Activated naive CD4-positive, alpha-beta T cell treated with Interleukin-2 at 50 U/mL for 16 hours (primary cell): Measurements from ENCODE around the gene RAP1GAP2.

Experiments used
- DNase-seq: peaks from one replicate; pipeline ENCODE4 v3.0.0-alpha.2; 2020

Gene RAP1GAP2

GRCh38 chr17:3004150-3004801 lies 208.0 kb downstream of the RAP1GAP2 start:
- peak; percentile 46 for DNase-seq

DNA sequence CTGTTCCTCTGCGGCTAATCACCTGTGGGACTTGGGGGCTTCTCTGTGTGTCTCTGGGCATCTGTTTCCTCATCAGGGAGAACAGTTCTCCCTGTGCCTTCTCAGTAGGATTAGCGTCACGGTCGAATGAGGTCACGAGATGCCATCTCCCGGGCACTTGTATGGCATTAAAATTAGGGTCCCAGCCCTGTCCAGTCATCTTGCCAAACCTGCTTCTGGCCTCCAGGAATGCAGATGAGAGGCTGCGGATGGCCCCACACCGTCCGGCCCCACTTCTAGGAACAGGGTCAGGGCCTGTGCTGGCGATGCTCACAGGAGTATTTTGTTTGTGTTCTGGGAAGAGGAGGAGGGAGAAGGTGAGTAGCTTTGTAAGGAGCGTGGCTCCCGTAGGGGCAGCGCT lies 208.7 kb downstream of the RAP1GAP2 start:
- DNase-seq, result no peak

GRCh38 chr17:3005696-3006095 lies 209.5 kb downstream of the RAP1GAP2 start:
- DNase-seq, result no peak

GRCh38 chr17:3006801-3007200 lies 210.6 kb downstream of the RAP1GAP2 start:
- DNase-seq, result no peak

DNA sequence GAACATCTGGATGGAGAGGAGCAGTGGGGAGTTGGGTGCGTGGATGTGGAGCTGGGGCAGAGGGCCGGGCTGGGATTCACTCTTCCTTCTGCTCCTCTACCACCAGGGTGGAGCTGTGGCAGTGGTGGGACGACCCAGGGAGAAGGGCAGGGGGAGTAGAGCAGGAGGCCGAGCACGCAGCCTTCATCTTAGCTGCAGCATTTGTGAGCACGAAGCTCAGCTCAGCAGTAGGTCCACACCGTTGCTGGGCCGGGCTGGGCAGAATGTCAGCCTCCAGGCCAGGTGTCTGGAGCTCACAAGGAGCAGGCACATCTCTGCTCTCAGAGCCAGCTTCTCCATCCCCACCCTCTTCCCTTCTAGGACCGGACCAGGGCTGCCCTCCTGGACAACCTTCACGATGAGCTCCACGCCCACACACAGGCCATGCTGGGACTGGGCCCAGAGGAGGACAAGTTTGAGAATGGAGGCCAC lies 211.4 kb downstream of the RAP1GAP2 start:
- no peak for DNase-seq

DNA sequence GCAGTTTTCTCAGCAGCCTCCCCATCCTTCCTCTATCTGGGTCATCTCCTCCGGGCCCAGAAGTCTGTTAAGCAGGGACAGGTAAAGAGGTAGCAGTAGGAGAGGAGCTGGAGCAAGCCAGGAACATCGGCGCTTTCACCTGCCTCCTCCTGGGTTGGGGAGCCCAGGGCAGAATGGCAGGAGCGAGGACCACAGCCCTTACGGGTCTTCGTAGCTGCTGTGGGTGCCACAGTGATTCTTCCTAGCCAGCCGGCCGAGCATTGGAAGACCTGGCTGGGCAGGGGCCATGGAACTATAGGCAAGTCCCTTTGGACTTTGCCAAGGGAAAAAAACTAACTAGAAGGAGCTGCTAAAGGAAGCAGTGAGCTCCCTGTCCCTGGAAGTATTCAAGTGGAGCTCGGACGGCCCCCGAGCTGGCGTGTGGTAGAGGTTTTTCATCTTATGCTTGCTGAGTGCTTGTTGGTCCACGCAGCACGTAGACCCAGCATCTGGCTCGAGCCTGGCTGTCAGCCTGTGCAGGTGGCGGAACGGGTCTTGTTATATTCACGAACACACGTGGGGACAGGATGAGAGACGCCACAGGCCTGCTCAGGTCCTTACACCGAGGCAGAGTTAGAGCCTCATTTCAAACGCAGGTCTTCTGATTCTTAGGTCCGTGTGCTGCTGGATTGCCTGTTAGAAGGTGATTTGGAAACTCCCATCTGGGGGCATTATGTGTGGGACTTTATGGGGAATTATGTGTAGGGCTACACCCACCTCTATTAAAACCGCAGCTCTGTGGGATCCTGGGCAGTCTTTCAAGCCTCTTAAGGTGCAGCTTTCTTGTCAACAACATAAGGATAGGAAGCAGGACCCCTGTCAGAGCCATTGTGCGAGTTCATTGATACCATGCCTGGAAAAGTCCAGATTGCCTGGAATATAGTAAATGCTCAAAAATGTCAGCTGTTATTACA lies 212.4 kb downstream of the RAP1GAP2 start:
- no peak for DNase-seq

DNA sequence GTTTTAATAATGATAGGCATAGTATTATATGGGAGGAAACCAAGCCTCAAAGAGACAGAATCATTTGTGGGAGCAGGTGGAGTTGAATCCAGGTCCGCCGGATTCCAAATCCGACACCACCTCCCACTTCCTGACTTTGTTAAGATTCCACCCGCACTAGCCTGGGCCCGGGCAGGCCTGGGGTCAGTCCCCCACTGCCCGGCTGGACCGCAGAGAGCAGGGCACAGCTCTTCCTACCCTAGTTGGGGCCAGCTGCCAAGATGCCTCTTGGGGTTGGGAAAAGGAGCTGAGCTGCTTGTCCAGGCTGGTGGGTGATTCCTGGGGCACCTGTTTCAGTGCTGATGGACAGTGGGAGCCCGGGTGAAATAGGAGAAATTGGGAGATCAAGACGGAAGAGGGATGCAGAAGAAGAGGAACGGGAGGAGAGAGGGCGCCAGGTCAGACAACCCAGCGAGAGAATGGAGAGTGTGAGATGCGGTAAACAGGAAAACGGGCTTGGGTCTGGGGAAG lies 213.2 kb downstream of the RAP1GAP2 start:
- no peak for DNase-seq

- no peak for DNase-seq
Measured at GRCh38 chr17:3011891-3012290, 215.7 kb downstream of the RAP1GAP2 start.

GRCh38 chr17:3012926-3013581 lies 216.8 kb downstream of the RAP1GAP2 start:
- DNase-seq, result peak; percentile 54

- DNase-seq, result no peak
Measured at GRCh38 chr17:3015890-3016289, 219.7 kb downstream of the RAP1GAP2 start.

DNA sequence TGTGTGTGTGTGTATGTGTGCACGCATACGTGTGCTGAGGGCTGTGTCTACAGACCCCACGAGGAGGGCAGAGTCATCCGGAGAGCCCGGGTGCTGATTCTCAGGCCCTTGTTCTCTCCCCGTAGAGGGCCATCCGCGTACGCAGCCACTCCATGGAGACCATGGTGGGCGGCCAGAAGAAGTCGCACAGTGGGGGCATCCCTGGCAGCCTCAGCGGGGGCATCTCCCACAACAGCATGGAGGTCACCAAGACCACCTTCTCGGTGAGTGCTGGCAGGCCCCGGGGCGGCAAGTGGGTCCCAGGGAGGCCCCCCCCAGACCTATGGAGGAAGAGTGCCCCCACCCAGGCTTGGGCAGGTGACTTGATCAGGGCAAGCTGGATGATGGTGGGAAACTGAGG lies 221.7 kb downstream of the RAP1GAP2 start:
- no peak for DNase-seq

- DNase-seq, result no peak
Measured at GRCh38 chr17:3019761-3020160, 223.5 kb downstream of the RAP1GAP2 start.

DNA sequence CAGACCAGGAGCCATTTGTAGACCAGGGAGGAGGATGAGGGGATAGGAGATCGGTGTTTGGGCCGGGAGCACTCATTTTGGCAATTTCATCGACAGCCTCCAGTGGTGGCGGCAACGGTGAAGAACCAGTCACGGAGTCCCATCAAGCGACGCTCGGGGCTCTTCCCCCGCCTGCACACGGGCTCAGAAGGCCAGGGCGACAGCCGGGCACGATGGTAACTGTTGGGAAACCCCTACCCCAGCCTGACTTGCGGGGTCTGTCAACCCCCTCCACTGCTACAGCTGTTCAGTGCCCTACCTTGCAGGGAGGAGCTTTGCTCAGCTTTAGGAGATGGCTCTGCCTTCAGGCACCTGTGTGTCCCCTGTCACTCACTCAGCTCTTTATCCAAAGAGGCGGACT lies 224.1 kb downstream of the RAP1GAP2 start:
- no peak for DNase-seq

GRCh38 chr17:3022197-3022596 lies 226.0 kb downstream of the RAP1GAP2 start:
- no peak for DNase-seq

- no peak for DNase-seq
Measured at GRCh38 chr17:3024346-3024745, 228.1 kb downstream of the RAP1GAP2 start.

- DNase-seq, result no peak
Measured at GRCh38 chr17:3025421-3026124, 229.3 kb downstream of the RAP1GAP2 start.

GRCh38 chr17:3026125-3026855 lies 230.1 kb downstream of the RAP1GAP2 start:
- no peak for DNase-seq

GRCh38 chr17:3026856-3027751 lies 230.9 kb downstream of the RAP1GAP2 start:
- no peak for DNase-seq

- no peak for DNase-seq
Measured at GRCh38 chr17:3027786-3028532, 231.7 kb downstream of the RAP1GAP2 start.
